Transverse colon (tissue), 4 donors: ENCODE results near the gene SNX6. TPM values are rescaled to one million over a fixed set of nuclear protein-coding genes. Genes with fewer than 3 reads are reported as not detected.
"Not testable (repeated sequence)": the region's sequence is repeated elsewhere in the genome, so short reads cannot be mapped to it uniquely, and the experiment has no call there.

Source experiments
- DNase-seq: peaks from one replicate; pipeline ENCODE4 v3.0.0-alpha.2; 2019
- H3K27ac ChIP-seq, 4 donors: fragments of 200-600 bp; sonication (generic); 2 replicates each; pipeline ENCODE4 v1.5.1; 2016 to 2018; ENCODE audit warnings: inconsistent platforms in 4 of 4
- H3K27me3 ChIP-seq: fragments of 200-600 bp; sonication (generic); 2 replicates; pipeline ENCODE4 v1.5.1; 2017; ENCODE audit warnings: inconsistent platforms
- H3K36me3 ChIP-seq, 4 donors: fragments of 200-600 bp; sonication (generic); 2 replicates each; pipeline ENCODE4 v1.5.1; 2017 to 2019; ENCODE audit warnings: inconsistent platforms in 4 of 4
- H3K4me1 ChIP-seq, 4 donors: fragments of 200-600 bp; sonication (generic); 2 replicates each; pipeline ENCODE4 v1.5.1; 2017 to 2020; ENCODE audit warnings: inconsistent platforms in 4 of 4
- H3K4me3 ChIP-seq, 4 donors: fragments of 200-600 bp; sonication (generic); 1 replicate in 1 of 4; 2 replicates in 3 of 4; pipeline versions ENCODE4 v1.5.1 to v1.6.1; 2017 to 2019; ENCODE audit warnings: inconsistent platforms in 4 of 4
- H3K9me3 ChIP-seq, 2 donors: fragments of 200-600 bp; sonication (generic); 2 replicates each; pipeline ENCODE4 v1.5.1; 2017 to 2019; ENCODE audit warnings: inconsistent platforms in 2 of 2
- CTCF ChIP-seq, 5 experiments: fragments of 200-600 bp in 3 of 5; fragments of 450-650 bp in 2 of 5; sonication (generic) in 3 of 5; IDR thresholded peaks; 1 replicate in 2 of 5; 2 replicates in 3 of 5; pipeline ENCODE4 v1.5.1; 2016 to 2017; ENCODE audit warnings: antibody characterized with exemption in 5 of 5, inconsistent platforms in 3 of 5, mild to moderate bottlenecking in 2 of 5, moderate library complexity in 1 of 5
- EP300 ChIP-seq: sonication (generic); formaldehyde crosslinking; IDR thresholded peaks from one replicate; pipeline ENCODE4 v1.6.1; 2017; ENCODE audit warnings: antibody characterized with exemption, low read depth
- POLR2A ChIP-seq: fragments of 450-650 bp; IDR thresholded peaks from one replicate; pipeline ENCODE4 v1.6.1; 2016; ENCODE audit warnings: antibody characterized with exemption, mild to moderate bottlenecking, moderate library complexity
- POLR2AphosphoS5 ChIP-seq, 3 donors: sonication (generic); formaldehyde crosslinking; IDR thresholded peaks; one replicate each; pipeline ENCODE4 v1.6.1; 2016; ENCODE audit warnings: antibody characterized with exemption in 3 of 3
- WGBS, 2 donors: methylation state at CpG; one replicate each; pipeline ENCODE4 v1.1.5; 2018; ENCODE audit warnings: low coverage in 1 of 2; 5-methylcytosine and 5-hydroxymethylcytosine counted together
- in situ Hi-C, 4 donors: fragments of 200-750 bp; cut with MboI; loops; one replicate each; pipeline versions ENCODE4 v1.15.0 to v1.15.1; 2017; ENCODE audit warnings: low sequenced_read_pairs in 3 of 4, low pct_ligation_motif_present in 1 of 4, low pct_unique_long_range_greater_than_20kb in 1 of 4
- intact Hi-C: fragments of 100-400 bp; cut with DNase I; formaldehyde crosslinking; loops from one replicate; pipeline ENCODE4 v1.15.1; 2023; ENCODE audit warnings: low total_unique reads
- total RNA-seq, 4 donors: library from RNA; depleted of rRNA; stranded (reverse); fragments of >200 nt; gene quantifications; one replicate each; pipeline ENCODE4 v1.1.0, GENCODE V29; 2016

Gene SNX6
- total RNA-seq, 4 donors from 2014 or later, result 45.6 to 157 (median 118) TPM

GRCh38 chr14:34555583-34556497, 74.1 kb downstream of the SNX6 start:
- peaks cover 0 to 12% (median 8%) of the 10 kb centered on the region in 4 donors for H3K4me1 ChIP-seq
- in situ Hi-C loops, H3K4me3 ChIP-seq, H3K36me3 ChIP-seq, H3K9me3 ChIP-seq, intact Hi-C loops, DNase-seq, H3K27ac ChIP-seq, H3K27me3 ChIP-seq: not testable (repeated sequence)
- WGBS, 2 donors, result no CpG with 5 or more reads among the region's 49 CpGs

GRCh38 chr14:34554540-34555250, 75.3 kb downstream of the SNX6 start:
- peak overlapping the region; percentile 69 to 78 (median 73) for H3K27ac ChIP-seq
- H3K9me3 ChIP-seq, result no peaks in the 10 kb centered on the region
- no peak for DNase-seq
- intact Hi-C loops (no loop called here), in situ Hi-C loops (no loop called here)
- H3K27me3 ChIP-seq, result no peaks in the 10 kb centered on the region
- no peaks in the 10 kb centered on the region for H3K36me3 ChIP-seq
- TF ChIP-seq POLR2A (no peak), CTCF (IDR thresholded peaks at IDR 0.05) (no peak), EP300 (no peak), POLR2AphosphoS5 (IDR thresholded peaks at IDR 0.05) (peak in 1 of 3 donors; percentile 41)
- WGBS, 2 donors, result 44 to 50% methylated on average over 8 to 9 of the region's 9 CpGs
- peak overlapping the region in 1 of 4 donors; percentile 23 for H3K4me3 ChIP-seq
- H3K4me1 ChIP-seq, result peaks cover 0 to 12% (median 8%) of the 10 kb centered on the region in 4 donors

- WGBS, 2 donors, result 83 to 91% methylated on average over 2 to 19 of the region's 19 CpGs
- DNase-seq, in situ Hi-C loops, H3K27me3 ChIP-seq, H3K9me3 ChIP-seq, H3K36me3 ChIP-seq, H3K4me3 ChIP-seq, intact Hi-C loops, H3K4me1 ChIP-seq: not testable (repeated sequence)
- peak overlapping the region in 2 of 4 donors; percentile 43 to 54 for H3K27ac ChIP-seq
Observed at GRCh38 chr14:34549276-34549966, 80.5 kb downstream of the SNX6 start.

- TF ChIP-seq POLR2AphosphoS5 (IDR thresholded peaks at IDR 0.05) (no peak), EP300 (no peak), POLR2A (no peak), CTCF (IDR thresholded peaks at IDR 0.05) (no peak)
- 87 to 88% methylated on average over 10 to 14 of the region's 14 CpGs for WGBS, 2 donors
- DNase-seq, result no peak
Observed at GRCh38 chr14:34548472-34548981, 81.4 kb downstream of the SNX6 start.

GRCh38 chr14:34547136-34547520, 82.8 kb downstream of the SNX6 start:
- H3K27ac ChIP-seq, H3K4me1 ChIP-seq, H3K27me3 ChIP-seq, H3K9me3 ChIP-seq, in situ Hi-C loops, intact Hi-C loops, H3K4me3 ChIP-seq, DNase-seq, H3K36me3 ChIP-seq: not testable (repeated sequence)
- no CpG with 5 or more reads among the region's 16 CpGs for WGBS, 2 donors

More at GRCh38 chr14:34548472-34548981, 81.4 kb downstream of the SNX6 start:
- H3K4me1 ChIP-seq, result peaks cover 0 to 3% (median 0%) of the 10 kb centered on the region in 4 donors
- H3K27ac ChIP-seq, result peak overlapping the region in 3 of 4 donors; percentile 43 to 54 (median 46)
- in situ Hi-C loops, result no loop called here
- intact Hi-C loops, result no loop called here
- H3K27me3 ChIP-seq, result no peaks in the 10 kb centered on the region
- H3K36me3 ChIP-seq, result no peaks in the 10 kb centered on the region
- H3K9me3 ChIP-seq, result no peaks in the 10 kb centered on the region
- H3K4me3 ChIP-seq, result no peak overlapping the region

GRCh38 chr14:34546272-34547135, 83.4 kb downstream of the SNX6 start:
- H3K27ac ChIP-seq, H3K9me3 ChIP-seq, H3K27me3 ChIP-seq, intact Hi-C loops, H3K4me1 ChIP-seq, in situ Hi-C loops, H3K4me3 ChIP-seq, DNase-seq, H3K36me3 ChIP-seq: not testable (repeated sequence)
- no CpG with 5 or more reads among the region's 68 CpGs for WGBS, 2 donors
